H9 (cell line): ENCODE data around the gene SIX2. TPM values are rescaled to one million over a fixed set of nuclear protein-coding genes. Genes with fewer than 3 reads are reported as not detected.

Experiments
- DNase-seq: peaks from one replicate; pipeline ENCODE4 v3.0.0-alpha.2; 2017
- H2AFZ ChIP-seq: one replicate; pipeline ENCODE4 v1.6.1; 2013; ENCODE audit warnings: mild to moderate bottlenecking, low read length, control low read depth, moderate library complexity
- H2AK5ac ChIP-seq: 2 replicates; pipeline ENCODE4 v1.6.1; 2013; ENCODE audit warnings: low read length, control low read depth, mixed read lengths; ENCODE audit not compliant: insufficient read length
- H2BK120ac ChIP-seq: one replicate; pipeline ENCODE4 v1.6.1; 2013; ENCODE audit warnings: low read depth, mild to moderate bottlenecking, low read length, control low read depth, inconsistent platforms; ENCODE audit not compliant: poor library complexity, severe bottlenecking
- H2BK12ac ChIP-seq: 2 replicates; pipeline ENCODE4 v1.6.1; 2013; ENCODE audit warnings: low read length, control low read depth, mixed read lengths, low read depth; ENCODE audit not compliant: insufficient read length
- H2BK15ac ChIP-seq: 2 replicates; pipeline ENCODE4 v1.6.1; 2013; ENCODE audit warnings: low read depth, low read length, control low read depth
- H2BK20ac ChIP-seq: one replicate; pipeline ENCODE4 v1.6.1; 2013; ENCODE audit warnings: low read depth, mild to moderate bottlenecking, low read length, control low read depth, inconsistent platforms; ENCODE audit not compliant: poor library complexity, severe bottlenecking
- H2BK5ac ChIP-seq: 2 replicates; pipeline ENCODE4 v1.6.1; 2013; ENCODE audit warnings: low read length, control low read depth, mixed read lengths; ENCODE audit not compliant: insufficient read length
- H3K14ac ChIP-seq: 2 replicates; pipeline ENCODE4 v1.6.1; 2013; ENCODE audit warnings: low read length, control low read depth; ENCODE audit not compliant: insufficient read depth
- H3K18ac ChIP-seq: 2 replicates; pipeline ENCODE4 v1.6.1; 2013; ENCODE audit warnings: low read depth, mild to moderate bottlenecking, mixed read lengths, low read length, control low read depth; ENCODE audit not compliant: insufficient read length
- H3K23ac ChIP-seq: 2 replicates; pipeline ENCODE4 v1.6.1; 2013; ENCODE audit warnings: low read length, control low read depth, mixed read lengths, low read depth; ENCODE audit not compliant: insufficient read length
- H3K23me2 ChIP-seq: 2 replicates; pipeline ENCODE4 v1.6.1; 2013; ENCODE audit warnings: low read depth, mild to moderate bottlenecking, mixed read lengths, low read length, control low read depth; ENCODE audit not compliant: insufficient read length, poor library complexity, severe bottlenecking
- H3K27ac ChIP-seq: 2 replicates; pipeline ENCODE4 v1.5.1; 2013; ENCODE audit warnings: low read length, control low read depth, mixed read lengths, low read depth; ENCODE audit not compliant: insufficient read length
- H3K27me3 ChIP-seq: 2 replicates; pipeline ENCODE4 v1.6.1; 2013; ENCODE audit warnings: low read length, control low read depth, inconsistent platforms; ENCODE audit not compliant: insufficient read depth
- H3K4ac ChIP-seq: 2 replicates; pipeline ENCODE4 v1.6.1; 2013; ENCODE audit warnings: low read depth, mild to moderate bottlenecking, control low read depth, inconsistent platforms, low read length, moderate library complexity
- H3K4me1 ChIP-seq: 2 replicates; pipeline ENCODE4 v1.6.1; 2013; ENCODE audit warnings: low read length, control low read depth, inconsistent platforms; ENCODE audit not compliant: insufficient read depth
- H3K4me2 ChIP-seq: 2 replicates; pipeline ENCODE4 v1.6.1; 2013; ENCODE audit warnings: low read length, control low read depth, mixed read lengths; ENCODE audit not compliant: insufficient read length, insufficient read depth
- H3K56ac ChIP-seq: 2 replicates; pipeline ENCODE4 v1.6.1; 2013; ENCODE audit warnings: low read depth, mild to moderate bottlenecking, mixed read lengths, low read length, control low read depth; ENCODE audit not compliant: insufficient read length
- H3K79me1 ChIP-seq: 2 replicates; pipeline ENCODE4 v1.6.1; 2013; ENCODE audit warnings: low read depth, mild to moderate bottlenecking, moderate library complexity, low read length, control low read depth, inconsistent platforms; ENCODE audit not compliant: insufficient read depth, poor library complexity, severe bottlenecking
- H3K79me2 ChIP-seq: 2 replicates; pipeline ENCODE4 v1.6.1; 2013; ENCODE audit warnings: low read length, control low read depth, inconsistent platforms; ENCODE audit not compliant: insufficient read depth
- H3K9ac ChIP-seq: 2 replicates; pipeline ENCODE4 v1.6.1; 2013; ENCODE audit warnings: low read length, control low read depth, mixed read lengths; ENCODE audit not compliant: insufficient read length; ENCODE audit errors: extremely low read depth
- H3K9me3 ChIP-seq: one replicate; pipeline ENCODE4 v1.6.1; 2013; ENCODE audit warnings: low read depth, low read length, inconsistent platforms; ENCODE audit not compliant: control insufficient read depth
- H3T11ph ChIP-seq: one replicate; pipeline ENCODE4 v1.6.1; 2013; ENCODE audit warnings: mild to moderate bottlenecking, low read length, control low read depth, inconsistent platforms
- H4K20me1 ChIP-seq: one replicate; pipeline ENCODE4 v1.6.1; 2013; ENCODE audit not compliant: control insufficient read depth, insufficient read length, insufficient read depth
- H4K5ac ChIP-seq: 2 replicates; pipeline ENCODE4 v1.6.1; 2013; ENCODE audit warnings: low read depth, mild to moderate bottlenecking, mixed read lengths, low read length, control low read depth; ENCODE audit not compliant: insufficient read length
- H4K8ac ChIP-seq: replicated peaks from 2 replicates; pipeline ENCODE4 v1.6.1; 2013; ENCODE audit warnings: low read length, control low read depth, mixed read lengths, low read depth; ENCODE audit not compliant: insufficient read length
- H4K91ac ChIP-seq: 2 replicates; pipeline ENCODE4 v1.6.1; 2013; ENCODE audit warnings: low read depth, mild to moderate bottlenecking, moderate library complexity, mixed read lengths, low read length, control low read depth; ENCODE audit not compliant: insufficient read length
- H3K27ac Mint-ChIP-seq, 3 experiments: 2 replicates in 2 of 3; 3 replicates in 1 of 3; pipeline ENCODE4 v1.8.0; 2020 to 2021; ENCODE audit warnings: mixed read lengths in 3 of 3, mild to moderate bottlenecking in 1 of 3, moderate library complexity in 1 of 3
- H3K27me3 Mint-ChIP-seq: 2 replicates; pipeline ENCODE4 v1.8.0; 2021; ENCODE audit warnings: low read depth, mild to moderate bottlenecking, moderate library complexity, mixed read lengths
- H3K36me3 Mint-ChIP-seq, 3 experiments: 2 replicates in 2 of 3; 3 replicates in 1 of 3; pipeline ENCODE4 v1.8.0; 2020 to 2021; ENCODE audit warnings: low read depth in 3 of 3, mixed read lengths in 3 of 3; ENCODE audit not compliant: insufficient read depth in 1 of 3
- H3K4me1 Mint-ChIP-seq, 2 experiments: 2 replicates each; pipeline ENCODE4 v1.8.0; 2020; ENCODE audit warnings: mixed read lengths in 2 of 2
- H3K4me3 Mint-ChIP-seq, 2 experiments: 2 replicates in 1 of 2; 3 replicates in 1 of 2; pipeline ENCODE4 v1.8.0; 2020 to 2021; ENCODE audit warnings: mild to moderate bottlenecking in 2 of 2, mixed read lengths in 2 of 2, moderate library complexity in 1 of 2
- H3K9me3 Mint-ChIP-seq, 2 experiments: 2 replicates in 1 of 2; 3 replicates in 1 of 2; pipeline ENCODE4 v1.8.0; 2020; ENCODE audit warnings: mild to moderate bottlenecking in 2 of 2, mixed read lengths in 2 of 2, moderate library complexity in 1 of 2
- WGBS: extraction: QIAGEN DNeasy Blood & Tissue Kit; methylation state at CpG from one replicate; pipeline ENCODE4 v1.1.7; 2013; ENCODE audit warnings: missing lambda C conversion rate, low lambda C conversion rate, mixed read lengths; ENCODE audit not compliant: insufficient read length; ENCODE audit errors: extremely low coverage; 5-methylcytosine and 5-hydroxymethylcytosine counted together
- total RNA-seq: library from RNA; stranded (reverse); gene quantifications from 2 replicates; pipeline ENCODE4 v1.2.1, GENCODE V29; 2021
- TF ChIP-seq, protein P1 (sequence below): fragments of 200-600 bp; sonication (generic); conservative IDR thresholded peaks from 3 replicates; pipeline ENCODE4 v1.8.0; 2021; ENCODE audit warnings: antibody characterized with exemption, mild to moderate bottlenecking

The SIX2 gene
- total RNA-seq, 1 experiment from 2014 or later: not detected

GRCh38 chr2:45014016-45014702, 4.9 kb upstream of the SIX2 start:
- Histone ChIP-seq H3K4ac (no peak overlapping the region), H2BK5ac (no peak overlapping the region), H4K8ac (no peak overlapping the region), H4K5ac (no peak overlapping the region), H4K20me1 (no peaks in the 10 kb centered on the region), H3K23me2 (peaks cover 25% of the 10 kb centered on the region), H2BK12ac (no peak overlapping the region), H3K27me3 (peaks cover 34% of the 10 kb centered on the region), H3K18ac (no peak overlapping the region), H2BK120ac (no peak overlapping the region), H3K27ac (no peak overlapping the region), H3K14ac (0 out of 2 replicates have a peak overlapping the region, but pooled peaks have one; percentile 61), H3K56ac (no peak overlapping the region), H3K23ac (no peak overlapping the region), H3K79me1 (no peaks in the 10 kb centered on the region), H3T11ph (no peak overlapping the region), H3K4me1 (no peaks in the 10 kb centered on the region), H3K79me2 (no peaks in the 10 kb centered on the region), H3K4me2 (peak overlapping the region; percentile 65), H4K91ac (no peak overlapping the region), H3K9ac (no peak overlapping the region), H2BK20ac (no peak overlapping the region), H3K9me3 (no peaks in the 10 kb centered on the region), H2BK15ac (no peak overlapping the region), H2AK5ac (no peak overlapping the region), H2AFZ (no peak overlapping the region)
- Mint-ChIP-seq H3K36me3 (peaks cover 0 to 1% (median 0%) of the 10 kb centered on the region in 3 experiments; a peak in 3 of 7 replicates), H3K27me3 (peaks cover 96% of the 10 kb centered on the region), H3K27ac (no peak overlapping the region), H3K4me3 (peak overlapping the region; percentile 65 to 80), H3K9me3 (no peaks in the 10 kb centered on the region), H3K4me1 (peaks cover 10 to 30% of the 10 kb centered on the region in 2 experiments)
- TF ChIP-seq, protein P1, sequence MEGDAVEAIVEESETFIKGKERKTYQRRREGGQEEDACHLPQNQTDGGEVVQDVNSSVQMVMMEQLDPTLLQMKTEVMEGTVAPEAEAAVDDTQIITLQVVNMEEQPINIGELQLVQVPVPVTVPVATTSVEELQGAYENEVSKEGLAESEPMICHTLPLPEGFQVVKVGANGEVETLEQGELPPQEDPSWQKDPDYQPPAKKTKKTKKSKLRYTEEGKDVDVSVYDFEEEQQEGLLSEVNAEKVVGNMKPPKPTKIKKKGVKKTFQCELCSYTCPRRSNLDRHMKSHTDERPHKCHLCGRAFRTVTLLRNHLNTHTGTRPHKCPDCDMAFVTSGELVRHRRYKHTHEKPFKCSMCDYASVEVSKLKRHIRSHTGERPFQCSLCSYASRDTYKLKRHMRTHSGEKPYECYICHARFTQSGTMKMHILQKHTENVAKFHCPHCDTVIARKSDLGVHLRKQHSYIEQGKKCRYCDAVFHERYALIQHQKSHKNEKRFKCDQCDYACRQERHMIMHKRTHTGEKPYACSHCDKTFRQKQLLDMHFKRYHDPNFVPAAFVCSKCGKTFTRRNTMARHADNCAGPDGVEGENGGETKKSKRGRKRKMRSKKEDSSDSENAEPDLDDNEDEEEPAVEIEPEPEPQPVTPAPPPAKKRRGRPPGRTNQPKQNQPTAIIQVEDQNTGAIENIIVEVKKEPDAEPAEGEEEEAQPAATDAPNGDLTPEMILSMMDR: peak; percentile 98
- no CpG with 5 or more reads among the region's 57 CpGs for WGBS
- peak; percentile 83 for DNase-seq
